ENCODE data around the gene PARK7.

Gene PARK7

GRCh38 chr1:8013399-8013798 lies 51.9 kb downstream of the PARK7 start:
- POLR2A ChIA-PET = no interaction called here
- CTCF ChIA-PET = interaction anchor here (1.1 to 12.6 kb wide), 9 partner anchors 8 to 336 kb away, joined by 3 to 321 read pairs (median 50); partner anchors contain the start of gene SLC45A1

GRCh38 chr1:8013800-8014199 lies 52.3 kb downstream of the PARK7 start:
- DNase-seq (ENCODE audit: low read depth, low spot score) = no peak

More at GRCh38 chr1:8013399-8013798, 51.9 kb downstream of the PARK7 start:
- no peak for TF ChIP-seq CTCF (IDR thresholded peaks at IDR 0.05; ENCODE audit: insufficient read depth, low read length, missing control alignments)
- no peak overlapping the region for H3K4me3 ChIP-seq (ENCODE audit: low read depth, low read length)
- DNase-seq (ENCODE audit: low read depth, low spot score) = no peak

GRCh38 chr1:8014381-8014988 lies 53.0 kb downstream of the PARK7 start:
- ChIA-PET POLR2A (interaction anchor here (0.8 to 1.4 kb wide), 5 partner anchors 12 to 331 kb away, joined by 3 to 6 read pairs (median 3); no protein-coding TSS in a partner anchor), CTCF (interaction anchor here (0.6 to 12.6 kb wide), 37 partner anchors 9 to 669 kb away, joined by 3 to 321 read pairs (median 4); partner anchors contain the start of genes ERRFI1 and SLC45A1)
- DNase-seq (ENCODE audit: low read depth, low spot score) = no peak
- no peak for TF ChIP-seq CTCF (IDR thresholded peaks at IDR 0.05; ENCODE audit: insufficient read depth, low read length, missing control alignments)
- H3K4me3 ChIP-seq (ENCODE audit: low read depth, low read length) = no peak overlapping the region

More at GRCh38 chr1:8013800-8014199, 52.3 kb downstream of the PARK7 start:
- CTCF ChIA-PET = interaction anchor here (1.1 to 12.6 kb wide), 10 partner anchors 8 to 335 kb away, joined by 3 to 321 read pairs (median 44); partner anchors contain the start of gene SLC45A1
- no peak overlapping the region for H3K4me3 ChIP-seq (ENCODE audit: low read depth, low read length)
- TF ChIP-seq CTCF (IDR thresholded peaks at IDR 0.05; ENCODE audit: insufficient read depth, low read length, missing control alignments) = no peak
- POLR2A ChIA-PET = no interaction called here

GRCh38 chr1:8015036-8015808 lies 53.7 kb downstream of the PARK7 start:
- H3K4me3 ChIP-seq (ENCODE audit: low read depth, low read length) = no peak overlapping the region
- peak; percentile 62 for TF ChIP-seq CTCF (IDR thresholded peaks at IDR 0.05; ENCODE audit: insufficient read depth, low read length, missing control alignments)
- POLR2A ChIA-PET = interaction anchor here (0.8 to 1.4 kb wide), 6 partner anchors 12 to 330 kb away, joined by 3 to 6 read pairs (median 3); no protein-coding TSS in a partner anchor
- CTCF ChIA-PET = interaction anchor here (0.6 to 12.6 kb wide), 50 partner anchors 9 to 668 kb away, joined by 3 to 321 read pairs (median 4); partner anchors contain the start of genes ERRFI1 and SLC45A1
- DNase-seq (ENCODE audit: low read depth, low spot score) = peak; percentile 47

- no peak for DNase-seq (ENCODE audit: low read depth, low spot score)
- ChIA-PET POLR2A (interaction anchor here (0.8 to 1.4 kb wide), 4 partner anchors 11 to 330 kb away, joined by 3 to 6 read pairs (median 3); no protein-coding TSS in a partner anchor), CTCF (interaction anchor here (0.7 to 12.6 kb wide), 39 partner anchors 8 to 382 kb away, joined by 3 to 321 read pairs (median 4); partner anchors contain the start of gene SLC45A1)
- H3K4me3 ChIP-seq (ENCODE audit: low read depth, low read length) = no peak overlapping the region
- TF ChIP-seq CTCF (IDR thresholded peaks at IDR 0.05; ENCODE audit: insufficient read depth, low read length, missing control alignments) = no peak
Measured at GRCh38 chr1:8015809-8016165, 54.3 kb downstream of the PARK7 start.

Measured in AG04449 (cell line).